NCI-H2196 treated with DMSO at 0.1 percent for 48 hours (cell line): ENCODE data around the gene MYH14.
"Not testable (repeated sequence)": the region's sequence is repeated elsewhere in the genome, so short reads cannot be mapped to it uniquely, and the experiment has no call there.

Experiments used
- DNase-seq: peaks from one replicate; lab custom pipeline; 2025; ENCODE audit not compliant: unreplicated experiment; lab: John Stamatoyannopoulos, UW

The MYH14 gene

DNA sequence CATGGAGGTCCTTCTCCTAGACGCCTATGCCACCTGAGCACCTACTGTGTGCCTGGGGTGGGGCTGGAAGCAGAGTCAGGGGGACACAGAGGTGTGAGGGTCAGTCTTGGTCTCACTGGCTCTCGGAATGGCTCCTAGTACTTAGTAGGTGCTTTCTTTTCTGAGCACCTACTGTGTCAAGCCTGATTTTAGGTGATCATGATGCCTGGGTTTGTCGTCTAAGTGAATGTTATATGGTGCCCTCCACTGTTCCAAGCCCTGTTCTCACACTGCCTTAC is 20.0 kb downstream of the MYH14 start:
- no peak for DNase-seq

DNA sequence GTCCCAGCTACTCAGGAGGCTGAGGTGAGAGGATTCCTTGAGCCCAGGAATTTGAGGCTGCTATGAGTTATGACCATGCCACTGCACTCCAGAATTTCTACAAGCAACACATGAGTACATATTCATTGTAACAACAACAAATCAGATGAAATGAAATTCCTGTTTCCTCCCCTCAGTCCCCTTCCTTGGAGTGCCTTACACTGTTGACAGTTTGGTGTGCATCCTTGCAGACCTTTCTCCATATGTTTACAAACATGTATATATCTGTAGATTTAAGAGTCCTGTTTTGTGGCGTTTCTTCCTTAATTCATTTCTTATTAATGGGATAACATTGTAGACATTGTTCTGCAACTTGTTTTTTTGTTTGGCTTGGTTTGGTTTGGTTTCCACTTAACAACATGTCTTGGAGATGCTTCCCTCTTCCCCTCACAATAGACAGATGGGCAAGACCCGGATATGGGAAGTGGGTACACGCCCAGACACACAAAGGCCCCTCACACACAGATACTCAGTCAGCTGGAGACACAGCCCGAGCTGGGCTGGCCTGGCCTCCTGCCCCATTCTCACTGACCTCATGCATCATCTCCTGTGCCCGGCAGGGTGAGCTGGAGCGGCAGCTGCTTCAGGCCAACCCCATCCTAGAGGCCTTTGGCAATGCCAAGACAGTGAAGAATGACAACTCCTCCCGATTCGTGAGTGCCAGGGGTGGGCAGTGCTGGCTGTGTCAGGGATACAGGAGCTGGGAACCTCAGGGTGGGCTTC is 21.7 kb downstream of the MYH14 start:
- no peak for DNase-seq

- DNase-seq: no peak
These were observed 23.1 kb downstream of the MYH14 start for GRCh38 chr19:50226536-50226935.

GRCh38 chr19:50228153-50228552 is 24.7 kb downstream of the MYH14 start:
- DNase-seq: not testable (repeated sequence)

DNA sequence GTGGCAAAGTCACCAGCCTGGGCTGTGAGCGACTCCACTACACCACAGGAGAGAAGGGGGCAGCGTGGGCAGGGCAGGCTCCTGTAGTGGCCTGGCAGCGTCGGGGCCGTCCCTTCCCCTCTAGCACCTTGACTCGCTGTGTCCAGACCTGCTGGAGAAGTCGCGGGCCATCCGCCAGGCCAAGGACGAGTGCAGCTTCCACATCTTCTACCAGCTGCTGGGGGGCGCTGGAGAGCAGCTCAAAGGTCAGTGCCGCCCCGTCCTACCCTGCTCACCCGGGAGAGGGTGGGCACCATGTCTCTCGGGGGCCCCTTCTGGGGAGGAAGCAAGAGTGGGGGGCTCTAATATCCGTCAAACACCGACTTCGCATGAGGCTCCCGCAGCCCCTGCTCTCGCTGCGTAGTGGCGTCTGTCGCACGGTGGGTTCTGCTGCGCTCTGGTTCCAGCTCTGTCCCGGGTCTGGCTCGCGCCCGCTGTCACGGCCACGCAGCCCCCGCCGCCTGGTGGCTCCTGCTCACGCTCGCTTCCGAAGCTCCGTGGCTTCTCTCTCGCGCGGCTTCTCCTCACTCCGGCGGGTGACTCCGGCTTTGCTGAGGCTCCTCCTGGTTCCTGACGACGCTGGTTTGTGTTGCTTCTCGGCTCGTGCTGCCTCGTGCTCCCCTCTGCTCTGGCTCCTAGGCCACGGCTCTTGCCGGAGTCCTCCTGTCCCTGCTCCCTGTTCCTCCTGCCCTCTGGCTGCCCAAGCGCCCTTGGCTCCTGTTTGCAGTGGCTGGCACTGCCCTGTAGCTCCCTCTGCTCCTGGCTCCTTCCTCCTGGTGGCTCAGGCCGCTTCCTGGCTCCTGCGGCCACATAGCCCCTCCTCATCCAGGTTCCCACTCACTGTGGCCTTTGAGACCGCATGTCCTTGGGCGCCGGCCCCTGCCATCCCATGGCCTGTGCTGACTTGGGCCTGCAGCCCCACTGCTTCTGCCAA is 27.2 kb downstream of the MYH14 start:
- no peak for DNase-seq

GRCh38 chr19:50231417-50231816 is 28.0 kb downstream of the MYH14 start:
- DNase-seq: not testable (repeated sequence)

DNA sequence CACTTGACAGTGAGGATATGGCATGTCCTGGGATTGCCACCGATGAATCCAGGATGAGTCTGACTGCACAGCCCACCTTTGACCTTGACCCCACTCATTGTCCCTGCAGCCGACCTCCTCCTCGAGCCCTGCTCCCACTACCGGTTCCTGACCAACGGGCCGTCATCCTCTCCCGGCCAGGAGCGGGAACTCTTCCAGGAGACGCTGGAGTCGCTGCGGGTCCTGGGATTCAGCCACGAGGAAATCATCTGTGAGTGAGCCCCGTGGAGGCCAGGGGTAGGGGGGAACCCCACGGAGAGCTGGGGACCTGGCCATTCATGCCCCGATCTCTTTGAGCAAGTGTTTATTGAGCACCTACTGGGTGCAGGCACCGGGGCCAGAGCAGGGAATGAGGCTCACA is 28.4 kb downstream of the MYH14 start:
- DNase-seq: no peak

DNA sequence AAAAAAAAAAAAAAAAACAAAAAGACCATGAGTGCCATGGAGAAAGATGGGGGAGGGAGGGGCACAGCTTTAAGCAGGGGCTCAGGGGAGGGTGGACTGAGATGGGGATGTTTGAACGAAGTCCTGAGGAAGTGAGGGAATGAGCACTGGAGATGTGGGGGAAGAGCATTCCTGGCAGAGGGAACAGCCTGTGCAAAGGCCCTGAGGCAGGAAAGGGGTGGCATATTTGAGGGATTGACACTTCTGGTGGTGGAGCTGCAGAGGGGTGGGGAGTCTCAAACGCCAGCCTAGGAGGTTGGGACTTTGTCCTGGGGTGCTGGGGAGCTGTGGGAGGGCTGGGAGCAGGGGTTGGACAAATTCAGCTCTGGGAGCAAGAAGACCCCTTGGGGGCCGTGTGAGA is 29.2 kb downstream of the MYH14 start:
- DNase-seq: no peak

GRCh38 chr19:50233308-50233910 is 30.0 kb downstream of the MYH14 start:
- DNase-seq: no peak

DNA sequence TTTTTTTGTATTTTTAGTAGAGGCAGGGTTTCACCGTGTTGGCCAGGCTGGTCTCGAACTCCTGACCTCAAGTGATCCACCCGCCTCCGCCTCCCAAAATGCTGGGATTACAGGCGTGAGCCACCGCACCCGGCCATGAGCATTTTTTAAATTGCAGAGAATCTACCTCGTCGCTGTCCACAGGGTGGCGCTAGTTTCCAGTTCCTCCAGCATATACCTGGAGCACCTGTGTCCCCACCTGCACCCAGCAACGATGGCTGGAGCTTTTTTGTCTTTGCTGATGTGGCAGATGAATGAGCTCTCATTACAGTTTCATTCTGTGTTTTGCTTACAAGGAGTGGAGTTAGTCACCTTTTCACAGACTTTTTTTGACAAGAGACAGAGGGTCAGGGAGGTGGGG is 34.1 kb downstream of the MYH14 start:
- not testable (repeated sequence) for DNase-seq

GRCh38 chr19:50238043-50238442 is 34.6 kb downstream of the MYH14 start:
- no peak for DNase-seq

DNA sequence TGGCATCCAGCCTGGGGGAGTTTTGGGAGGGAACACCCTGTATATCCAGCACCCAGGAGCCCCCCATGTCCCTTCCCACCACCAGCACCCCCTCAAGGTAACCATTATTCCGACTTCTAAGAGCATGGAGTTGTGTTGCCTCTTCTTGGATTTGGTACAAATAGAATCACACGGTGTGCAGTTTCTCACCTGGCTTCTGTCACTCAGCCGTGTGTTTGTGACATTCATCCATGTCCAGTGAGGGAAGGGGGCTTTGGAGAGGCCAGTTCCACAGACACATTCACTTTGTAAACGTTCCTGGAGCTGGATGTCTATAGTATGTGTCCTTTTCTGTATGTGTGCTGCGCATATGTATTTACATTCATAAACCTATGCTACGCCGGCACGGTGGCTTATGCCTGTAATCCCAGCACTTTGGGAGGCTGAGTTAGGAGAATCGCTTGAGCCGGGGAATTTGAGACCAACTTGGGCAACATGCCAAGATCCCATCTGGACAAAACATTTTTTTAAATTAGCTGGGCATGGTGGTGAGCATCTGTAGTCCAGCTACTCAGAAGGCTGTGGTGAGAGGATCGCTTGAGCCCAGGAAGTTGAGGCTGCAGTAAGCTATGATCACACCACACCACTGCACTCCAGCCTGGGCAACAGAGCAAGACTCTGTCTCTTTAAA is 36.6 kb downstream of the MYH14 start:
- no peak for DNase-seq

DNA sequence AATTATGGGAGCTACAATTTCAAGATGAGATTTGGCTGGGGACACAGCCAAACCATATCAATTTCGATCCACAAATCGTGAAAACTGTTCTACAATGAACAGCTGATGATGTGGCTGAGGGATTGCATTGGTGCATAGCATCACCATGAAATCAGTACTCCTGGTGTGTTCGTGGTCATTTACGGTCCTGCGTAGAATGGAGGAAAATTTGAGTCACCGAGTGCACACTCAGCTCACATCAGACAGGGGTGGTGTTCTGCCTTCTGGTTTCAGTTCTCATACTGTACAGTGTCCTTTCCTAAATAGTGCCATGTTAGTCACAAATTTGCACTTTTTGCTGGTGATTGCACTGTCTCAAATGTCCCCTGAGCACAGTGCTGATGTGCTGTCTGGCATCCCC is 39.2 kb downstream of the MYH14 start:
- no peak for DNase-seq

GRCh38 chr19:50244695-50245094 is 41.3 kb downstream of the MYH14 start:
- DNase-seq: no peak

- DNase-seq: no peak
These were observed 45.0 kb downstream of the MYH14 start for GRCh38 chr19:50248413-50248812.

DNA sequence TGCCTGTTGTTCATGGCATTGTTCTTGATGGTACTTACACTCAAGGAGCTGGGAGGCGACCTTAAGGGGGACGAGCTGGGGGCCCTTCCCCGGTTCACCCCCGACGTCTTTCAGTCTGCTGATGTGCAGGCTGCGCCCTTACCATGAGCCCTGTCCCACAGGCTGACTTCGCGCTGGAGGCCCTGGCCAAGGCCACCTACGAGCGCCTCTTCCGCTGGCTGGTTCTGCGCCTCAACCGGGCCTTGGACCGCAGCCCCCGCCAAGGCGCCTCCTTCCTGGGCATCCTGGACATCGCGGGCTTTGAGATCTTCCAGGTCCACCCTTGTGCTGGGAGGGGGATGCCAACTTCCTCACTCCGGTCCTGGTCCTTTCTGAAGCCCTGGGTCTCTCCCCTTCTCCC is 45.4 kb downstream of the MYH14 start:
- DNase-seq: no peak

- DNase-seq: no peak
These were observed 46.2 kb downstream of the MYH14 start for GRCh38 chr19:50249636-50250035.

GRCh38 chr19:50250450-50251136 is 47.2 kb downstream of the MYH14 start:
- DNase-seq: no peak

- no peak for DNase-seq
These were observed 48.9 kb downstream of the MYH14 start for GRCh38 chr19:50252111-50252886.

DNA sequence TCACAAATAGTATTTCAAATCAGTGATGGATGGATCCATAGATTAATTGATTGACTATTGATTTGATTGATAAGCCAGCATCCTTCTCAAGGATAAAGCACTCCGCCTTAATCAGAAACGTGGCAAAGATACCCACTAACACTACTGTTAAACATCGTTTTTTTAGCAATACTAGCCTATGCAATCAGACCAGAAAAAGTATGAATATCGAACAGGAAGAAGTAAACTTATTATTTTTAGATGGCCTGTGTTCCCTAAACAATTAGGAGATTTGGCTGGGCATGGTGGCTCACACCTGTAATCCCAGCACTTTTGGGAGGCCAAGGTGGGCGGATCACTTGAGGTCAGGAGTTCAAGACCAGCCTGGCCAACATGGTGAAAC is 49.5 kb downstream of the MYH14 start:
- no peak for DNase-seq
